Nephron (organoid): Measurements from ENCODE around the gene AGAP5.
"Not testable (repeated sequence)": the region's sequence is repeated elsewhere in the genome, so short reads cannot be mapped to it uniquely, and the experiment has no call there.

ENCODE experiments used
- H3K27ac Mint-ChIP-seq, 3 experiments: 2 replicates each; pipeline ENCODE4 v1.8.0; 2020; ENCODE audit warnings: mixed read lengths in 3 of 3, mild to moderate bottlenecking in 2 of 3, moderate library complexity in 1 of 3
- H3K27me3 Mint-ChIP-seq: 2 replicates; pipeline ENCODE4 v1.8.0; 2021; ENCODE audit warnings: low read depth, mild to moderate bottlenecking, moderate library complexity, mixed read lengths
- H3K36me3 Mint-ChIP-seq: 2 replicates; pipeline ENCODE4 v1.8.0; 2020; ENCODE audit warnings: low read depth, mixed read lengths
- H3K4me1 Mint-ChIP-seq: 2 replicates; pipeline ENCODE4 v1.8.0; 2020; ENCODE audit warnings: mixed read lengths
- H3K4me3 Mint-ChIP-seq, 3 experiments: 2 replicates each; pipeline ENCODE4 v1.8.0; 2020; ENCODE audit warnings: mild to moderate bottlenecking in 3 of 3, mixed read lengths in 3 of 3, moderate library complexity in 2 of 3
- H3K9me3 Mint-ChIP-seq: 2 replicates; pipeline ENCODE4 v1.8.0; 2020; ENCODE audit warnings: mixed read lengths
- CTCF ChIP-seq, 3 experiments: fragments of 200-600 bp; sonication (generic); IDR thresholded peaks; one replicate each; pipeline ENCODE4 v1.5.0; 2021; ENCODE audit warnings: antibody characterized with exemption in 3 of 3; ENCODE audit not compliant: unreplicated experiment in 3 of 3

AGAP5 gene

DNA sequence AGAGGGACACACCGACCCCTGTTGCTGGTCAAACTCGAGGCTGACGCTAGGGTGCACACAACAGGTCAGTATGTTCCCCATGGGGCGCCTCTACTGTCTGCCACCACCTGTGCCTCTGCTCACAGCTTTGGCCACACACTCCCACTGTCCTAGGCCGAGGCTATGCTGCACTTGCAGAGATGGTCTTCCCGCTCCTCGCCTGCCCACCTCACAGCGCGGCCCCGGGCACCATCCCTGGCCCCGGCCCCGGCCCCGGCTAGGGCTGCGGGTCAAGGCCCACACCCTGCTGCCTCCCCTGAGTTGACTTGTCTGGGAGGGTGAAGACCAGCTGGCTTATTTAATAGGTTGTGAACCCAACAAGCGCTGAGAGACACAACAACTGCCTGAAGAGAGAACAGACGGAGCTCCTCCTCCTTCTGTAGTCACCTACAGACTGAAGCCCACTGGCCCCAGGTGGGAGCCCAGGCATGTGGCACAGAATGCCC is at the start of gene AGAP5:
Gene AGAP5, minus strand, starts transcription at position 435 of the 485 bp plus-strand sequence. Its CDS starts 354 bp downstream, at position 81.
- H3K36me3 Mint-ChIP-seq: peaks cover 10% of the 10 kb centered on the region
- not testable (repeated sequence) for H3K9me3 Mint-ChIP-seq, H3K4me1 Mint-ChIP-seq, H3K4me3 Mint-ChIP-seq, H3K27ac Mint-ChIP-seq, H3K27me3 Mint-ChIP-seq

DNA sequence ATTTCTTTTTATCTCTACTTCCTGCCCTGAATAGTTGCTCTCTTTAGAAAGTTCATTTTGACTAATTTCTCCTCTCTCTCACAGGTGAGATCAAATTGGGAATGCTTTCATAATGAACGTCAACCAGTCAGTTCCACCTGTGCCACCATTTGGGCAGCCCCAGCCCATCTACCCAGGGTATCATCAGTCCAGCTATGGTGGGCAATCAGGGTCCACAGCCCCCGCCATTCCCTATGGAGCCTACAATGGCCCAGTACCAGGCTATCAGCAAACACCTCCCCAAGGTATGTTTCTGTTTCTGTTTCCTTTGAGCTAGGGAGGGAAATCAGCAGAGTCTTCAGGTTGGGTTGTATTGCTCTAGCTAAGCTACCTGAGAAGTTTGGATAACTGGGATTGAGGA is 48.8 kb upstream of the AGAP5 start:
- Mint-ChIP-seq H3K9me3 (no peaks in the 10 kb centered on the region), H3K4me1 (peaks cover 28% of the 10 kb centered on the region), H3K27me3 (no peaks in the 10 kb centered on the region), H3K36me3 (peaks cover 37% of the 10 kb centered on the region), H3K4me3 (peak overlapping the region; percentile 62 to 79 (median 77)), H3K27ac (peak overlapping the region; percentile 35 to 63 (median 56))
- no peak for TF ChIP-seq CTCF (IDR thresholded peaks at IDR 0.05; ENCODE audit: unreplicated experiment in 3 of 3)

DNA sequence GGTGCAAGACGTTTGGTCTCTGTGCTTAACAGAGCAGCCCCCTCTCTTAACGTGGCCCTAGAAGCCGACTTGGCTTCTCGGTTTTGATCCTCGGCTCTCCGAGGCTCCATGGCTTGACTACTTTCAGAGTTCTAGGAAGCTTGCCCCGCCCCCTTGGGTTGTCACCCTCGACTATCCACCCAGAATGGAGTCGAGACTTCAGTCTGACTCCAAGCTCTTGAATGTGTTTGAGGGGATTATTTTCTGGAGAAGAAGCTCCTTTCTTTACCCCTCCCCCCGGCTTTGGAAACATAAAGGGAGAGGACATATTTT is 46.7 kb upstream of the AGAP5 start:
- Mint-ChIP-seq H3K4me3 (peak overlapping the region; percentile 98 to 99 (median 99)), H3K4me1 (peaks cover 28% of the 10 kb centered on the region), H3K27me3 (no peaks in the 10 kb centered on the region), H3K9me3 (no peaks in the 10 kb centered on the region), H3K36me3 (peaks cover 21% of the 10 kb centered on the region), H3K27ac (peak overlapping the region; percentile 99 to 100 (median 100))
- TF ChIP-seq CTCF (IDR thresholded peaks at IDR 0.05; ENCODE audit: unreplicated experiment in 3 of 3): no peak

GRCh38 chr10:73743905-73744663 is 46.2 kb upstream of the AGAP5 start, which contains the start of gene SEC24C:
Gene SEC24C, plus strand, starts transcription at chr10:73744372. Its CDS starts 2,461 bp downstream, at chr10:73746833.
- no peak for TF ChIP-seq CTCF (IDR thresholded peaks at IDR 0.05; ENCODE audit: unreplicated experiment in 3 of 3)
- H3K4me3 Mint-ChIP-seq: peak within 1 kb of the TSS; percentile 98 to 99 (median 99)
- peaks cover 18% of the 10 kb centered on the region for H3K36me3 Mint-ChIP-seq
- no peaks in the 10 kb centered on the region for H3K27me3 Mint-ChIP-seq
- H3K9me3 Mint-ChIP-seq: no peaks in the 10 kb centered on the region
- peaks cover 25% of the 10 kb centered on the region for H3K4me1 Mint-ChIP-seq
- H3K27ac Mint-ChIP-seq: peak within 1 kb of the TSS; percentile 99 to 100 (median 100)

DNA sequence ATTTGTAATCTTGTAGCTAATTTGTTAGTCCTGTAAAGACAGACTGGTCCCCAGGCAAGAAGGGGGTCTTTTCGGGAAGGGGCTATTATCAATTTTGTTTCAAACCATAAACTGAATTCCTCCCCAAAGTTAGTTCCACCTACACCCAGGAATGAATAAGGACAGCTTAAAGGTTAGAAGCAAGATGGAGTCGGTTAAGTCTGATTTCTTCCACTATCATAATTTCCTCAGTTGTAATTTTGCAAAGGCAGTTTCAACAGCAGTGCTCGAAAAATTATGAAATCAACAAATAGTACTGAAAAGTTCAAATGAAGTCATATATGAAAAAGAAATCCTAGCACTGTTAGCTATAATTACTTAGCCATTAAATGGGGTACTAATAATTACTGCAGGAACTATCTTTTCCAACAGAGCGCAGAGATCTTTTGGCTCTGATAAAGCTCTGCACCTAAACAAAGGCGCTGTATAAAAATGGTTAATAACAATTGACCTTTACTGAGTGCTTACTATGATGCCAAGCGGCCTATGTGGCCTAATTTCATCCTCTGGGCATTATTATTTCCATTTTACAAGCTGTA is 45.5 kb upstream of the AGAP5 start:
- Mint-ChIP-seq H3K27me3 (no peaks in the 10 kb centered on the region), H3K27ac (peak overlapping the region; percentile 99 to 100 (median 100)), H3K9me3 (no peaks in the 10 kb centered on the region), H3K36me3 (peaks cover 15% of the 10 kb centered on the region), H3K4me1 (peaks cover 22% of the 10 kb centered on the region), H3K4me3 (peak overlapping the region; percentile 98 to 99 (median 99))
- no peak for TF ChIP-seq CTCF (IDR thresholded peaks at IDR 0.05; ENCODE audit: unreplicated experiment in 3 of 3)

DNA sequence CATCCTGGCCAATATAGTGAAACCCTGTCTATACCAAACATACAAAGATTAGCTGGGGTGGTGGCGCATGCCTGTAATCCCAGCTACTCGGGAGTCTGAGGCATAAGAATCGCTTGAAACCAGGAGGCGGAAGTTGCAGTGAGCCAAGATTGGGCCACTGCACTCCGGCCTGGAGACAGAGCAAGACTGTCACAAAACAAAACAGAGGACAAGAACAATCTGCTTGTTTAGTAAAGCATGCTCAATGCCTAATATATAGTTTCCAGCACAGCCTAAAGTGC is 44.5 kb upstream of the AGAP5 start:
- Mint-ChIP-seq H3K36me3 (peaks cover 15% of the 10 kb centered on the region), H3K27me3 (no peaks in the 10 kb centered on the region), H3K27ac (peak overlapping the region; percentile 99 to 100 (median 100)), H3K9me3 (no peaks in the 10 kb centered on the region), H3K4me3 (peak overlapping the region; percentile 98 to 99 (median 99)), H3K4me1 (peaks cover 22% of the 10 kb centered on the region)
- no peak for TF ChIP-seq CTCF (IDR thresholded peaks at IDR 0.05; ENCODE audit: unreplicated experiment in 3 of 3)

GRCh38 chr10:73740501-73741254 is 42.8 kb upstream of the AGAP5 start:
- peak overlapping the region in 1 of 3 experiments; percentile 29 for H3K4me3 Mint-ChIP-seq
- not testable (repeated sequence) for H3K36me3 Mint-ChIP-seq, H3K27ac Mint-ChIP-seq, H3K27me3 Mint-ChIP-seq, H3K9me3 Mint-ChIP-seq
- H3K4me1 Mint-ChIP-seq: peaks cover 22% of the 10 kb centered on the region
